HepG2 (cell line): Measurements from ENCODE around the gene TSHZ1.

ENCODE experiments used
- MLX ChIP-seq: IDR thresholded peaks from 2 replicates; pipeline ENCODE4 v1.6.1; 2016
- NPAS2 ChIP-seq: sonication (generic); formaldehyde crosslinking; IDR thresholded peaks from 2 replicates; pipeline ENCODE4 v1.8.0; 2022; ENCODE audit warnings: mild to moderate bottlenecking, missing genetic modification reagents, borderline replicate concordance
- ZNF124 ChIP-seq: sonication (generic); formaldehyde crosslinking; IDR thresholded peaks from 2 replicates; pipeline ENCODE4 v1.4.0; 2020; ENCODE audit warnings: missing genetic modification reagents

GRCh38 chr18:75305984-75306383, 95.4 kb downstream of the TSHZ1 start:
- TF ChIP-seq ZNF124 (CRISPR knock-in tag) (no peak), MLX (CRISPR knock-in tag) (no peak), NPAS2 (no peak)
